Tibial nerve (tissue), 4 donors: ENCODE results near the gene DBNDD1. TPM values are rescaled to one million over a fixed set of nuclear protein-coding genes. Genes with fewer than 3 reads are reported as not detected.
"Not testable (repeated sequence)": the region's sequence is repeated elsewhere in the genome, so short reads cannot be mapped to it uniquely, and the experiment has no call there.

Experiments
- DNase-seq, 2 donors: peaks; one replicate each; pipeline ENCODE4 v3.0.0-alpha.2; 2019; ENCODE audit warnings: low spot score in 2 of 2
- H3K27ac ChIP-seq, 4 donors: fragments of 200-600 bp; sonication (generic) in 3 of 4; one replicate each; pipeline ENCODE4 v1.5.1; 2017 to 2019; ENCODE audit warnings: mild to moderate bottlenecking in 1 of 4
- H3K27me3 ChIP-seq, 2 donors: fragments of 200-600 bp; sonication (generic) in 1 of 2; one replicate each; pipeline versions ENCODE4 v1.5.1 to v1.6.0; 2017 to 2019
- H3K36me3 ChIP-seq, 3 donors: fragments of 200-600 bp; sonication (generic); one replicate each; pipeline ENCODE4 v1.5.1; 2018 to 2019
- H3K4me1 ChIP-seq, 4 donors: fragments of 200-600 bp; sonication (generic) in 3 of 4; one replicate each; pipeline ENCODE4 v1.5.1; 2017 to 2019
- H3K4me3 ChIP-seq, 4 donors: fragments of 200-600 bp; sonication (generic) in 3 of 4; one replicate each; pipeline ENCODE4 v1.5.1; 2017 to 2019; ENCODE audit warnings: mild to moderate bottlenecking in 1 of 4, moderate library complexity in 1 of 4
- H3K9me3 ChIP-seq, 4 donors: fragments of 200-600 bp; sonication (generic) in 3 of 4; one replicate each; pipeline ENCODE4 v1.5.1; 2017 to 2019
- EP300 ChIP-seq, 2 donors: sonication (generic); formaldehyde crosslinking; IDR thresholded peaks; one replicate each; pipeline ENCODE4 v1.6.1; 2017; ENCODE audit warnings: antibody characterized with exemption in 2 of 2, mild to moderate bottlenecking in 1 of 2
- POLR2A ChIP-seq, 2 donors: fragments of 450-650 bp; IDR thresholded peaks; one replicate each; pipeline ENCODE4 v1.6.1; 2017; ENCODE audit warnings: antibody characterized with exemption in 2 of 2, mild to moderate bottlenecking in 2 of 2, moderate library complexity in 2 of 2
- whole genome bisulfite sequencing, 2 donors: methylation state at CpG; one replicate each; pipeline ENCODE4 v1.1.5; 2018; 5-methylcytosine and 5-hydroxymethylcytosine counted together
- total RNA-seq, 4 donors: library from RNA; depleted of rRNA; stranded (reverse); fragments of >200 nt; gene quantifications; one replicate each; pipeline ENCODE4 v1.1.0, GENCODE V29; 2016
- TF ChIP-seq, protein P1 (sequence below), 5 experiments: fragments of 200-600 bp in 3 of 5; fragments of 450-650 bp in 2 of 5; sonication (generic) in 3 of 5; IDR thresholded peaks; one replicate each; pipeline ENCODE4 v1.5.1; 2016 to 2019; ENCODE audit warnings: antibody characterized with exemption in 5 of 5, mild to moderate bottlenecking in 3 of 5, moderate library complexity in 2 of 5

The DBNDD1 gene
- total RNA-seq, 4 donors from 2014 or later = 0.42 to 2.6 (median 1.3) TPM

DNA sequence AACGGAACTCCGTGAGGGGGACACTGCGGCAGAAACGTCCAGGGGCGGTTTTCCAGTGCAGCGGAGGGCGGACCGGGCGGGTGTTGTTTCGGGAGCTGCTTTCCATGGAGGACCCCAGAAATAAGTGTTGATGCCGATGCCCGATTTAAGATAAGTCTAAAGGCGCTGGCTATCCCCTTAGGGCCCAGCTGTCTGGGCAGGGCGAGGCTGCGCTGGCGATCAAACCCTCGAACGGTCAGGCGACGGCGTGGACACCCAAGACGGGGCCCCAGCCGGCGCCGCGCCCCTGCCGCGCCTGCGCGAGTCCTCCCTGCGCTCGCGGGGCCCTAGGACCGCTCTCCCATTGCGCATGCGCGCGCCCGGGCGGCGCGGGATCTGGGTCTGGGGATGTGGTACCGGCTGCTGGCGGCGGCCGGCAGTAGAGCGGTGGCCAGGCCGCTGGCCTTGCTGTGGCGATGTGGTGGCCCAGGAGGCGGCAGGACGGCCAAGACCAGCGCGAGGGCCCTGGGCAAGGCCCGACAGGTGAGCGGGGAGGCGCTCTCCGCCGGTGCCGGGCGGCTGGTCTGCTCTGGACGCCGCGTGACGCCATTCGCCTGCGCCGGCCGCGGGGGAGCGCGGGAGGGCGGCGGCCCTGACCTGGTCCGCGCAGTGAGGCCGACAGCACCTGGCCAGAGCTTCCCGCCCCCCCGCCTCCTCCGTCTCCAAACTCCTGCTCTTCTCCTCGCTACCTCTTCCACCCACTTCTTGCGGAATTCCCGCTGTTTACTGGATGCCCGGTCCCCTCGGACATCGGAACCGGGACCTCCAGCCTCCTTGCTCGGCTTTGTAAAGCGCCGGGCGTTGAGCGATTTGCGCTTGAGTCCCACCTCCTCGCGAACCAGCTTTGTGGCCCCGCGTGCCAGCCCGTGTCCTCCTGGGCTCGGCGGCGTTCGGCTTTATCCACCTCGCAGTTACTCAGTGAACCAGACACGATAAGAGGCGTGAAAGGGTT, 46.7 kb downstream of the DBNDD1 start:
- Histone ChIP-seq H3K36me3 (peaks cover 0 to 23% (median 0%) of the 10 kb centered on the region in 3 donors), H3K27ac (peak overlapping the region; percentile 92 to 98 (median 96)), H3K4me3 (peak overlapping the region; percentile 75 to 98 (median 92)), H3K4me1 (peaks cover 0 to 44% (median 20%) of the 10 kb centered on the region in 4 donors), H3K27me3 (no peaks in the 10 kb centered on the region), H3K9me3 (peaks cover 0 to 10% (median 0%) of the 10 kb centered on the region in 4 donors)
- DNase-seq = peak; percentile 75 to 79
- TF ChIP-seq, protein P1, sequence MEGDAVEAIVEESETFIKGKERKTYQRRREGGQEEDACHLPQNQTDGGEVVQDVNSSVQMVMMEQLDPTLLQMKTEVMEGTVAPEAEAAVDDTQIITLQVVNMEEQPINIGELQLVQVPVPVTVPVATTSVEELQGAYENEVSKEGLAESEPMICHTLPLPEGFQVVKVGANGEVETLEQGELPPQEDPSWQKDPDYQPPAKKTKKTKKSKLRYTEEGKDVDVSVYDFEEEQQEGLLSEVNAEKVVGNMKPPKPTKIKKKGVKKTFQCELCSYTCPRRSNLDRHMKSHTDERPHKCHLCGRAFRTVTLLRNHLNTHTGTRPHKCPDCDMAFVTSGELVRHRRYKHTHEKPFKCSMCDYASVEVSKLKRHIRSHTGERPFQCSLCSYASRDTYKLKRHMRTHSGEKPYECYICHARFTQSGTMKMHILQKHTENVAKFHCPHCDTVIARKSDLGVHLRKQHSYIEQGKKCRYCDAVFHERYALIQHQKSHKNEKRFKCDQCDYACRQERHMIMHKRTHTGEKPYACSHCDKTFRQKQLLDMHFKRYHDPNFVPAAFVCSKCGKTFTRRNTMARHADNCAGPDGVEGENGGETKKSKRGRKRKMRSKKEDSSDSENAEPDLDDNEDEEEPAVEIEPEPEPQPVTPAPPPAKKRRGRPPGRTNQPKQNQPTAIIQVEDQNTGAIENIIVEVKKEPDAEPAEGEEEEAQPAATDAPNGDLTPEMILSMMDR (IDR thresholded peaks at IDR 0.05) = peak in 2 of 5 experiments; percentile 49 to 63
- TF ChIP-seq EP300 (IDR thresholded peaks at IDR 0.05) = peak in 1 of 2 donors; percentile 87
- peak; percentile 88 to 91 for TF ChIP-seq POLR2A (IDR thresholded peaks at IDR 0.05)
- WGBS, 2 donors = 1% methylated on average over 37 to 70 of the region's 104 CpGs

DNA sequence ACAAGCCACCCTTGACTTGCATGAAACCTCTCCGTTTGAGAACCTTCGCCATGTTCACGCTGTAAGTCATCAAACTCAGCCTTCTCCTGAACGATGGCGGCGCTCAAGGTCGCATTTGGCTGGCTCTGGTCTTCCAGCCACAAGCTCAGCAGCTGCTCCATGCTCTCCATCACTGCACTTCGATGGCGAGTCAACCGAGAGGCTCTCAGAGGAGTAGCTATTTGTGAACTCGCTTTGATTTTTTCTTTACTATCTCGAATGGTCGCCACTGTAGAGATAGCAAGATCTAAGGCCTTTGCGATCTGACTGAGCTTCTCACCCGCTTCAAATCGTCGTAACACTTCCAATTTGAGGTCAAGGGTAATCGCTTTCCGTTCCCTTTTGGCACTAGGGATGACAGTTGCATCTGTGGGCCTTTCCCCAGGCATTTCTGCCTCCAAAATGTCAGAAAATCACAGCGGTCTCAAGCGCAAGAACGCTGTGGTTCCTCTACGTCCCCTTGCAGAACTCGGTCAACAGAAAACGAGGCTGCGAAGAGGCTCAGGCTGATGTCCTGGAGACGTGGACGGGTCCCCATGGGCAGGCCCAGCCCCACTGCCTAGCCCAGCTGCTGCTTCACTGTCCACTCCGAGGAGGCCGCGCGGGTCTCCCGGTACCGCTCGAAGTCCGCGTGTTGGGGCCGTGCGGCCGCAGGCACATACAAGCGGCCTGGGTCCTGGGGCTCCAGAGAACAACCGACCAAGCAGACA, 47.6 kb downstream of the DBNDD1 start:
- Histone ChIP-seq H3K27me3 (no peaks in the 10 kb centered on the region), H3K4me1 (peaks cover 0 to 44% (median 20%) of the 10 kb centered on the region in 4 donors), H3K9me3 (peaks cover 0 to 10% (median 0%) of the 10 kb centered on the region in 4 donors), H3K36me3 (peaks cover 0 to 28% (median 0%) of the 10 kb centered on the region in 3 donors), H3K27ac (peak overlapping the region; percentile 92 to 98 (median 96)), H3K4me3 (peak overlapping the region; percentile 75 to 98 (median 92))
- TF ChIP-seq EP300 (IDR thresholded peaks at IDR 0.05) (no peak), POLR2A (IDR thresholded peaks at IDR 0.05) (no peak)
- TF ChIP-seq, protein P1 (IDR thresholded peaks at IDR 0.05) = no peak
- WGBS, 2 donors = 51 to 62% methylated on average over 27 to 38 of the region's 42 CpGs
- no peak for DNase-seq

DNA sequence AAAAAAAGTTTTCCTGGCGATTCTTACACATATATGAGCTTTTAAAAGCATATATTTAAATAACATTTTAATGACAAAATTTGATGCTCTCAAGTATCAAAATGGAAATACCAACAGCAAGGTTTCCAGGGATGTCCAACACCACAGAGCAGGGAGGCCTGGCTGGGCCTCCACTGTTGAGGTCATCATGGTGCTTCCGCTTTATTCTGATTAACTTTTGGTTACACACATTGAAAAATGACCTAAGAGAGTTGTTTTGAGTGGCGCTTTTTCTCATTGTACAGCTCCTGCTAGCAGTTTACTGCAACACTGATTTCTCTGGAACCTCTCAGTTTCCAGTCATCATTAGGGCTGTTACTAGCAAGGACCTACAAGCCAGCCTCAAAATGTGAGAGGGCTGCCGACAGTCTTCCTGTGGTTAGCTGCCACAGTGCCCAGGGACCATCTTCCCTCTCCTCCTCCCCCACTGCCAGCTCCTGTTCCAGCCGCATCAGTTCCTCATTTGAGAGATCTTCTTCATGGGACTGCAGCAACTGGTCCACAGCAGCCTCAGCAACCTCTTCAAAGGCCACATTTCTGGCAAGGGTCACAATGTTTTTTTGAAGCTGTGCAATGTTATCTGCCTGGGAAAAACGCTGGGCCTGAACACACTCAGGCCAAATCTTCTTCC, 49.4 kb downstream of the DBNDD1 start:
- peaks cover 0 to 45% (median 0%) of the 10 kb centered on the region in 3 donors for H3K36me3 ChIP-seq
- H3K27ac ChIP-seq = no peak overlapping the region
- H3K4me1 ChIP-seq = peaks cover 0 to 44% (median 20%) of the 10 kb centered on the region in 4 donors
- H3K27me3 ChIP-seq = no peaks in the 10 kb centered on the region
- H3K4me3 ChIP-seq = no peak overlapping the region
- 86 to 91% methylated on average over 6 of the region's 6 CpGs for WGBS, 2 donors
- DNase-seq = no peak
- H3K9me3 ChIP-seq = peaks cover 0 to 10% (median 0%) of the 10 kb centered on the region in 4 donors
- no peak for TF ChIP-seq POLR2A (IDR thresholded peaks at IDR 0.05)
- TF ChIP-seq EP300 (IDR thresholded peaks at IDR 0.05) = no peak
- TF ChIP-seq, protein P1 (IDR thresholded peaks at IDR 0.05) = no peak

DNA sequence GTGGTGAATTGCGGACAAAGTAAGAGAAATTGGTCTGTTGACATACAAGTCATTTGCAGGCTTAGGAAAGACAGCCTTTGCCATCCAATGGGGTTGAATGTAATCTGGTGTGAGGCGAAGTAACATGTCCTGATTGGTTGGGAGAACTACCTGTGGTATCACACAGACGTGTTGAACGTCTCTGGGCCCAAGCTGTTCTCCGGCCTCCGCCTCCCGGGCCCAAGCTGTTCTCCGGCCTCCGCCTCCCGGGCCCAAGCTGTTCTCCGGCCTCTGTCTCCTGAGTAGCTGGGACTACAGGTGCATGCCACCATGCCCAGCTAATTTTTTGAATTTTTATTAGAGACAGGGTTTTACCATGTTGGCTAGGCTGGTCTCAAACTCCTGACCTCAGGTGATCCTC, 51.2 kb downstream of the DBNDD1 start:
- not testable (repeated sequence) for H3K27ac ChIP-seq, H3K27me3 ChIP-seq, H3K9me3 ChIP-seq, DNase-seq, H3K4me3 ChIP-seq
- peaks cover 0 to 26% (median 12%) of the 10 kb centered on the region in 4 donors for H3K4me1 ChIP-seq
- H3K36me3 ChIP-seq = peaks cover 0 to 62% (median 0%) of the 10 kb centered on the region in 3 donors
- 85% methylated on average over 11 of the region's 11 CpGs for WGBS, 2 donors

DNA sequence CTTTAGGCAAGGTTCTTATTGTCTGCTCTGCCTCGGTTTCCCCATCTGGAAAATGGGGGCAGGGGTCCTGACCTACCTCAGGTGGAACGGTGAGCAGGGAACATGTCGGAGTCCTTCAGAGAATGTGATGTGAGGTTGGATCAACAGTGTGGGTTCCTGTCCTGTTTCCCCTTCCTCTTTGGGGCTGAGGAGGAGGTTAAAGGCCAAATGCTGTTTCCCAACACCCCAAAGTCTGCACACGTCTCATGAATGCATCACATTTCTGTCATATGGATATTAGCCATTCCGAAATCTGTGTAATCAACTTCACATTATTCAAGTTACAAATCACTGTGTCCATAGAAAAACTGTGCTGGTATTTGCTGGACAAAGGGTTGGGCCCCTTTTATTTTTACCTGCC, 51.8 kb downstream of the DBNDD1 start:
- 72 to 76% methylated on average over 5 of the region's 5 CpGs for WGBS, 2 donors
- peaks cover 0 to 68% (median 0%) of the 10 kb centered on the region in 3 donors for H3K36me3 ChIP-seq

More for the DNA sequence above, 51.8 kb downstream of the DBNDD1 start:
- not testable (repeated sequence) for H3K27ac ChIP-seq, H3K9me3 ChIP-seq, H3K27me3 ChIP-seq, H3K4me3 ChIP-seq, DNase-seq
- peaks cover 0 to 26% (median 11%) of the 10 kb centered on the region in 4 donors for H3K4me1 ChIP-seq
